Measurements from ENCODE around the gene FPGS. TPM values are rescaled to one million over a fixed set of nuclear protein-coding genes. Genes with fewer than 3 reads are reported as not detected.

Gene FPGS
- polyA plus RNA-seq, 1 donor (not counting 4 experiments of a cell fraction or from before 2014, with no cell fraction given): 38.2 TPM

DNA sequence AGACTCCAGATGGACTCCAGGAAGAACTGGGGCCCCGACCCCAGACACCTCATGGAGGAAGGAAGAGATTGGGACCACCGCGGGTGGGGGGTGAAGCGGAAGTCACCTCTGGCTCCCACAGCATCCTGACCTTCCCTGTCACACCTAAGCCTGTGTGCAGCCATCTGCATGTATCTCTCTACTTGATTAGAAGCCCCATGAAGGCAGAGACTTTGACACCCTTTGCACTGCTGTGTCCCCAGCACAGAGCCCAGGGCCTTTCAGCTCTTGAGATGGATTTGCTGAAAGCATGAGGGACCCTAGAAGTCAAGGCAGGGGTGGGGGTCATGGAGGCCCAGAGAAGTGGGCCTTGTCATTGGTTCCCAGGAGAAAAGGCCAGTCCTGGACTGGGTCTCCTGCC, 54.6 kb downstream of the FPGS start:
- Histone ChIP-seq H4K20me1 (ENCODE audit: control insufficient read depth, extremely low read depth, insufficient read depth, low read length) (no peaks in the 10 kb centered on the region), H3K4me3 (ENCODE audit: control insufficient read depth in 2 of 3, extremely low read depth in 1 of 3, insufficient read depth in 2 of 3, low read depth in 1 of 3, low read length in 3 of 3) (no peak overlapping the region), H3K4me2 (ENCODE audit: control insufficient read depth, extremely low read depth, insufficient read depth, low read depth, low read length) (no peak overlapping the region), H2AFZ (ENCODE audit: control insufficient read depth, low read length) (no peak overlapping the region), H3K9me3 (ENCODE audit: control insufficient read depth, low read depth, low read length) (no peaks in the 10 kb centered on the region), H3K9ac (ENCODE audit: control insufficient read depth, extremely low read depth, insufficient read depth, low read length) (no peak overlapping the region), H3K9me1 (ENCODE audit: control insufficient read depth, extremely low read depth, insufficient read depth, low read length) (no peaks in the 10 kb centered on the region), H3K27me3 (ENCODE audit: control insufficient read depth, extremely low read depth, insufficient read depth, low read length) (peaks cover 4% of the 10 kb centered on the region), H3K4me1 (ENCODE audit: control insufficient read depth, extremely low read depth, insufficient read depth, low read length) (no peaks in the 10 kb centered on the region), H3K27ac (ENCODE audit: control insufficient read depth, insufficient read depth, low read length) (no peak overlapping the region), H3K36me3 (ENCODE audit: control insufficient read depth in 2 of 2, extremely low read depth in 1 of 2, insufficient read depth in 2 of 2, low read length in 2 of 2) (no peaks in the 10 kb centered on the region), H3K79me2 (ENCODE audit: control insufficient read depth, insufficient read depth, low read length) (no peaks in the 10 kb centered on the region)
- dilution Hi-C loops (cut with MboI; ENCODE audit: extremely low pct_ligation_motif_present, low sequenced_read_pairs): no loop called here
- FAIRE-seq (no peak), DNase-seq (ENCODE audit: low read depth, low spot score) (no peak)
- TF ChIP-seq, protein P1, sequence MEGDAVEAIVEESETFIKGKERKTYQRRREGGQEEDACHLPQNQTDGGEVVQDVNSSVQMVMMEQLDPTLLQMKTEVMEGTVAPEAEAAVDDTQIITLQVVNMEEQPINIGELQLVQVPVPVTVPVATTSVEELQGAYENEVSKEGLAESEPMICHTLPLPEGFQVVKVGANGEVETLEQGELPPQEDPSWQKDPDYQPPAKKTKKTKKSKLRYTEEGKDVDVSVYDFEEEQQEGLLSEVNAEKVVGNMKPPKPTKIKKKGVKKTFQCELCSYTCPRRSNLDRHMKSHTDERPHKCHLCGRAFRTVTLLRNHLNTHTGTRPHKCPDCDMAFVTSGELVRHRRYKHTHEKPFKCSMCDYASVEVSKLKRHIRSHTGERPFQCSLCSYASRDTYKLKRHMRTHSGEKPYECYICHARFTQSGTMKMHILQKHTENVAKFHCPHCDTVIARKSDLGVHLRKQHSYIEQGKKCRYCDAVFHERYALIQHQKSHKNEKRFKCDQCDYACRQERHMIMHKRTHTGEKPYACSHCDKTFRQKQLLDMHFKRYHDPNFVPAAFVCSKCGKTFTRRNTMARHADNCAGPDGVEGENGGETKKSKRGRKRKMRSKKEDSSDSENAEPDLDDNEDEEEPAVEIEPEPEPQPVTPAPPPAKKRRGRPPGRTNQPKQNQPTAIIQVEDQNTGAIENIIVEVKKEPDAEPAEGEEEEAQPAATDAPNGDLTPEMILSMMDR (optimal IDR thresholded peaks at IDR 0.05 in 1 of 3, IDR thresholded peaks at IDR 0.05 in 1 of 3, conservative IDR thresholded peaks at IDR 0.05 in 1 of 3; ENCODE audit: extremely low read depth in 1 of 3, insufficient read depth in 2 of 3, low read length in 3 of 3): no peak
- no peak for TF ChIP-seq EZH2 (IDR thresholded peaks at IDR 0.05; ENCODE audit: low read length)

DNA sequence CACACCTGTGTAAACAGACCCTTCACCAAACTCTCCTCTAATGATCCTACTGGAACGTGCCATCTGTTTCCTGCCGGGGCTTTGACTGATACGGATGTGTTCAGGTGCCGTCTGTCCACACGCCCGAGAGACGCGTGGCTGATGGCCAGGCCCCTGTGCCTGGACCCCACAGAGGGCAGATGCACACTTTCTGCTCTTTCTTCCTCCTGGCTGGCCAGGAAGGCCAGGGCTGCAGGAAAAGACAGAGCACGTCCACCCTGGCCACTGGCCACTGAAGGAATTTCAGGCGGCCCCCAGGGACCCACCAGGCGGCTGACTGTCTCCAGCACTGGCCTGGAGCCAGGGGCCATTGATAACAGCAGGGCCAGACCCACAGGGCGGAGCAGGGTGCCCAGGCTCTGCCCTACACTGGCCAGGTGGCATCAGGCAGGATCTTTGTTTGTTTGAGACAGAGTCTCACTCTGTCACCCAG, 55.4 kb downstream of the FPGS start:
- no peaks in the 10 kb centered on the region for H3K36me3 ChIP-seq (ENCODE audit: control insufficient read depth in 2 of 2, extremely low read depth in 1 of 2, insufficient read depth in 2 of 2, low read length in 2 of 2)
- no peak overlapping the region for H2AFZ ChIP-seq (ENCODE audit: control insufficient read depth, low read length)
- no peak overlapping the region for H3K9ac ChIP-seq (ENCODE audit: control insufficient read depth, extremely low read depth, insufficient read depth, low read length)
- H3K27ac ChIP-seq (ENCODE audit: control insufficient read depth, insufficient read depth, low read length): no peak overlapping the region
- H3K4me2 ChIP-seq (ENCODE audit: control insufficient read depth, extremely low read depth, insufficient read depth, low read depth, low read length): no peak overlapping the region
- no peak for FAIRE-seq
- H3K9me1 ChIP-seq (ENCODE audit: control insufficient read depth, extremely low read depth, insufficient read depth, low read length): no peaks in the 10 kb centered on the region
- H3K4me3 ChIP-seq (ENCODE audit: control insufficient read depth in 2 of 3, extremely low read depth in 1 of 3, insufficient read depth in 2 of 3, low read depth in 1 of 3, low read length in 3 of 3): no peak overlapping the region
- TF ChIP-seq EZH2 (IDR thresholded peaks at IDR 0.05; ENCODE audit: low read length): no peak
- TF ChIP-seq, protein P1 (optimal IDR thresholded peaks at IDR 0.05 in 1 of 3, IDR thresholded peaks at IDR 0.05 in 1 of 3, conservative IDR thresholded peaks at IDR 0.05 in 1 of 3; ENCODE audit: extremely low read depth in 1 of 3, insufficient read depth in 2 of 3, low read length in 3 of 3): no peak
- no peaks in the 10 kb centered on the region for H3K79me2 ChIP-seq (ENCODE audit: control insufficient read depth, insufficient read depth, low read length)
- H3K27me3 ChIP-seq (ENCODE audit: control insufficient read depth, extremely low read depth, insufficient read depth, low read length): peaks cover 4% of the 10 kb centered on the region
- H3K9me3 ChIP-seq (ENCODE audit: control insufficient read depth, low read depth, low read length): no peaks in the 10 kb centered on the region
- dilution Hi-C loops (cut with MboI; ENCODE audit: extremely low pct_ligation_motif_present, low sequenced_read_pairs): no loop called here
- DNase-seq (ENCODE audit: low read depth, low spot score): no peak
- no peaks in the 10 kb centered on the region for H3K4me1 ChIP-seq (ENCODE audit: control insufficient read depth, extremely low read depth, insufficient read depth, low read length)
- no peaks in the 10 kb centered on the region for H4K20me1 ChIP-seq (ENCODE audit: control insufficient read depth, extremely low read depth, insufficient read depth, low read length)
